GM12872 (cell line): ENCODE data around the gene TAS2R19.
"Not testable (repeated sequence)": the region's sequence is repeated elsewhere in the genome, so short reads cannot be mapped to it uniquely, and the experiment has no call there.

Source experiments
- TF ChIP-seq, protein P1 (sequence below): IDR thresholded peaks from 3 replicates; pipeline ENCODE4 v1.5.1; 2011; ENCODE audit warnings: low read depth, mild to moderate bottlenecking, low read length, moderate library complexity; ENCODE audit not compliant: insufficient read depth

TAS2R19 gene, protein sequence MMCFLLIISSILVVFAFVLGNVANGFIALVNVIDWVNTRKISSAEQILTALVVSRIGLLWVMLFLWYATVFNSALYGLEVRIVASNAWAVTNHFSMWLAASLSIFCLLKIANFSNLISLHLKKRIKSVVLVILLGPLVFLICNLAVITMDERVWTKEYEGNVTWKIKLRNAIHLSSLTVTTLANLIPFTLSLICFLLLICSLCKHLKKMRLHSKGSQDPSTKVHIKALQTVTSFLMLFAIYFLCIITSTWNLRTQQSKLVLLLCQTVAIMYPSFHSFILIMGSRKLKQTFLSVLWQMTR

DNA sequence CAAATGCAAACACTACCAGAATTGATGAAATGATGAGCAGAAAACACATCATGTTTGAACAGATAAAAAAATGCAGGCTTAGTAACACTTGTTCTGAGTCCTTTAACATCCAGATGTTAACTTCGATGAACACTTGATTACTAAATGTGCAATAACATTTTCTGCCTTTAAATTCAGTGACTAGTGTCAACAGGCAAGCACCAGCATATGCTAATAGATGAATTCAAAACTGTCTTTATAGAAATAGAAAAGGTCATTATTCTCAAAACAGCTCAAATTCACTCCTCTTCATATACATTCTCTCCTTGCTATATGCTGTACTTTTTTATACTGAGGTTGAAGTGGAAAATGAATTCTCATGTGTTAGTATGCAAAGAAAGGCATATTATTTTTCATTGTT lies at the start of gene TAS2R19:
Gene TAS2R19 (minus strand): TSS at position 101 of the 400 bp plus-strand sequence. CDS start 49 bp downstream, at position 52.
- TF ChIP-seq, protein P1, sequence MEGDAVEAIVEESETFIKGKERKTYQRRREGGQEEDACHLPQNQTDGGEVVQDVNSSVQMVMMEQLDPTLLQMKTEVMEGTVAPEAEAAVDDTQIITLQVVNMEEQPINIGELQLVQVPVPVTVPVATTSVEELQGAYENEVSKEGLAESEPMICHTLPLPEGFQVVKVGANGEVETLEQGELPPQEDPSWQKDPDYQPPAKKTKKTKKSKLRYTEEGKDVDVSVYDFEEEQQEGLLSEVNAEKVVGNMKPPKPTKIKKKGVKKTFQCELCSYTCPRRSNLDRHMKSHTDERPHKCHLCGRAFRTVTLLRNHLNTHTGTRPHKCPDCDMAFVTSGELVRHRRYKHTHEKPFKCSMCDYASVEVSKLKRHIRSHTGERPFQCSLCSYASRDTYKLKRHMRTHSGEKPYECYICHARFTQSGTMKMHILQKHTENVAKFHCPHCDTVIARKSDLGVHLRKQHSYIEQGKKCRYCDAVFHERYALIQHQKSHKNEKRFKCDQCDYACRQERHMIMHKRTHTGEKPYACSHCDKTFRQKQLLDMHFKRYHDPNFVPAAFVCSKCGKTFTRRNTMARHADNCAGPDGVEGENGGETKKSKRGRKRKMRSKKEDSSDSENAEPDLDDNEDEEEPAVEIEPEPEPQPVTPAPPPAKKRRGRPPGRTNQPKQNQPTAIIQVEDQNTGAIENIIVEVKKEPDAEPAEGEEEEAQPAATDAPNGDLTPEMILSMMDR: no peak

DNA sequence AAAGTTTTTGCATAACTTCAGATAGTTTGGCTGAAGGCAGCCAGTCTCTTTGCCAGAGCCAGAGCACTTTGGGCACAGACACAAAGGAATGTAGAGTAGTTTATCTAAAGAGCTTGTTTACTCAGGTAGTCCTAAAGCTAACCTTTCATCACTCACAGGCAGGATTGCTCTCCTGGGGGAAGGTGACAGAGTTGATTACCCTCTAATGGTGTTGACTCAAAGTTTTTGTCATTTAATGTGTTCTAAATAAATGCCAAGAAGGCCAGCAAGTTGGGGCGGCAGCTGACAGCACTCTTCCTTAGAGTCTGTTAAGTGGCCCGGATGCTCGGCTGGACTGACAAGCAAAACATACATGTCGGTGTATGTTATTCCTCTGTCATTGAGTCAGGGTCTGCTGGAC lies 49.0 kb upstream of the TAS2R19 start:
- TF ChIP-seq, protein P1: no peak

DNA sequence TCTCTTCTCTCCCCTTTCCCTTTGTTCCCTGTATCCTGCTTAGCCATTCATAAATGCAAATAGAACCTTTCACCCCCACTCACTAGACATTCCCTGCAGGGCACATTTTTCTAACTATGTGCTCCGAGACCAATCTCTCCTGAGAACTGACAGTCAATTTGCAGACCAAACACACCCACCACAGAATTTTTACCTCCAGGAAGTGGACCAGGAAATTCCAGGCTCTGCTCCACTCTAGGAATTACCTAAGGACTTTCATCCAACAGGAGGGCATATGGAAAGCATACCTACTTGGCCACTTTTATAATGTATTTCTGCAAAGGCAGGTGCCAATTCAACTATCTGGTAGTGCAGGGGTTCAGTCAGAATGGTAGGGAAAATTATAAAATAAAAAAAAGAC lies 48.6 kb upstream of the TAS2R19 start:
- TF ChIP-seq, protein P1: no peak

GRCh38 chr12:11069854-11070365 lies 47.5 kb upstream of the TAS2R19 start:
- TF ChIP-seq, protein P1: no peak

DNA sequence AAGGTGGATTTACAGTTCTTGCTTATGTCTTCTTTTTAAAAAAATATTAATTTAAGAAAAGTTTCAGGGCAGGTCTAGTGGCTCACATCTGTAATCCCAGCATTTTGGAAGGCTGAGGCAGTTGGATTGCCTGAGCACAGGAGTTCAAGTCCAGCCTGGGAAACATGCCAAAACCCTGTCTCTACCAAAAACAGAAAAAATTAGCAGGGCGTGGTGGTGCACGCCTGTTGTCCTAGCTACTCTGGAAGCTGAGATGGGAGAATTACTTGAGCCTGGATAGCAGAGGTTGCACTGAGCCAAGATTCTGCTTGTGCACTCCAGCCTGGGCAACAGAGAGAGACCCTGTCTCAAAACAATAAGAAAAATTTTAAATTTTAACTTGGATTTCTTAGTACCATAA lies 45.1 kb upstream of the TAS2R19 start:
- TF ChIP-seq, protein P1: no peak

DNA sequence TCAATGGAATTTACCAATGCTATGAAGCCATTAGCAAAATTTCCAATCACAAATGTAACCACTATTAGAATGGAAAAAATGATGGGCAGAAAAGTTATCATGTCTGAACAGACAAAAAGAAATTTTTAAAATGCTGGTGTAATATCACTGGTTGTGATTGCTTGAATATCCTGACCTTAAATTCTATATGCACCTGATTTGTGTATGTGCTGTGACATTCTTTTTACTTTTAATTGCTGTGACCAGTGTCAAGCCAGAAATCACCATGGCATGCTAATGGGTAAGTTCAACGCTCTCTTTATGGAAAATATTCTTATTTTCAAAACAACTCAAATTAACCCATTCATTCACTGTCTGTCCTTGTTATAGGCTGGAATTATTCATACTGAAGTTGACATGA lies 39.8 kb upstream of the TAS2R19 start, which contains the start of gene TAS2R46:
Gene TAS2R46 (minus strand): TSS at position 101 of the 400 bp plus-strand sequence. CDS start 0 bp downstream, at position 101.
- TF ChIP-seq, protein P1: not testable (repeated sequence)

DNA sequence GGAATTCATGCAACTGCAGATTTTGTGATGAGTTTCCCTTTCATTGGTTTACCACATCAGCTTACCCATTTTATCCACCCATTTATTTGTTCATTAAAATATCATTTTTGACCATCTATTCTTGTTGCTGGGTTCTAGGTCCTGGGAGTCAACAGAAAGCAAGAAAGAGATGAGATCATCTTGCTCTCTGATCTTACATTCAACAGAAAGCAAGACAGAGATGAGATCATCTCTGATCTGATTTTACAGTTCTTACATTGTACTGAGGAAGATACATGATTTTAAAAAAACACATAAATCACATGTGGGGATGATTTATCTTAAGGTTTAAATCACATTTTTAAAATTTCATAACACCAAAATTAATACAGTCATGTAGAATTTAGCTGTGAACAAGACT lies 37.4 kb upstream of the TAS2R19 start:
- TF ChIP-seq, protein P1: no peak
